Adrenal gland (tissue), 5 donors: Measurements from ENCODE around the gene CMTM3.

Source experiments
- CTCF ChIP-seq, 6 experiments: fragments of 450-650 bp in 4 of 6; fragments of 200-600 bp in 2 of 6; sonication (generic) in 1 of 6; IDR thresholded peaks; 1 replicate in 5 of 6; 2 replicates in 1 of 6; pipeline versions ENCODE4 v1.5.1 to v1.8.0; 2016 to 2021; ENCODE audit warnings: antibody characterized with exemption in 6 of 6, mild to moderate bottlenecking in 2 of 6, moderate library complexity in 1 of 6
- POLR2A ChIP-seq, 2 donors: fragments of 450-650 bp; IDR thresholded peaks; one replicate each; pipeline ENCODE4 v1.6.1; 2017; ENCODE audit warnings: antibody characterized with exemption in 2 of 2, mild to moderate bottlenecking in 2 of 2, moderate library complexity in 1 of 2
- donor health status: DM: no; HTN: no; CAD: no.

GRCh38 chr16:66637806-66638205, 33.3 kb downstream of the CMTM3 start:
- TF ChIP-seq CTCF (IDR thresholded peaks at IDR 0.05) (no peak), POLR2A (IDR thresholded peaks at IDR 0.05) (no peak)
